ENCODE data around the gene BCL11A. TPM values are rescaled to one million over a fixed set of nuclear protein-coding genes. Genes with fewer than 3 reads are reported as not detected.

Gene BCL11A
- total RNA-seq, 2 experiments from 2014 or later: 0.45 to 0.54 TPM

DNA sequence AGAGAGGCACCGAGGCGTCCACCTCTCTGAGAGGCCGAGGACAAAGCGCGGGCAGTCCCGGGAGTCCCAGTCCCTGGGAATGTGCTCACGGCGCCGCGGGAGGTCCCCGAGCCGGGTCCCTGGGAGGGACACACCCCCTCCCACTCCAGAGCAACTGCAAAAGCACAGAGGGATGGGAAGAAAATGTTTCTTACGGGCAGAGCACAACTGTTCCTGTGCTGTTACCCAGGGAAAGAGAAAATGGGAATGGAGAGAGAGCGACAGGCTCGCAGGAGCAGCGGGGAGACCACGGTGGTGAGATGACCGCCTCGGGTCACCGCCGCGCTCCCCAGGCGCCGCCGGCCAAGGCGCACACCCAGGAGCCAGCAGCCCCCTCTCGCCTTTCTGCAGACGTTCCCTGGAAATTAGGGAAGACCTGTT, 1.2 kb upstream of the BCL11A start:
- ATAC-seq: no peak

DNA sequence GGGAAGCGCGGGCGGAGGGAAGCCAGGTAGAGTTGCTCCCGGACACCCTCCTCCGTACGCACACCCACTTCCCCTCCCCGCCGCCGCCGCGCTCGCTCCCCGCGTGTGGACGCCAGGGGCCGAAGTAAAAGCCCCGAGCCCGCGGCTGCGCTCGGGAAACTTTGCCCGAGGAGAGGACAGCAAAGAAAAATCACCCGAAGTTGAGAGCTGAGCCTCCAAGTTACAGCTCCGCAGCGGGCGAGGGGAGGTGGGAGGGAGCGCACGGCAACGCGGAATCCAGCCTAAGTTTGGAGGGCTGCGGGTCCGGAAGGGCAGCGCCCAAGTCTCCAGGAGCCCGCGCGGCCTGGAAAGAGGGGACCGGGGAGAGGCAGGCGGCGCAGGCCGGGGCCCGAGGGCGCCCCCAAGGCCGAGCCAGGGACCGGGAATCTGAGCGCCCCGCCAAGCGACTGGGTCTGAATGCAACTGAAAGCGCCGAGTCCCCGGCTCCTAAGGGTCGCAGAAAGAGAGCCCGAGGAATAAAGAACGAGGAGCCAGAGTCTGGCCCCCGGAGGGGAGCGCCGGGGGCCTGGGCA, 706 bp upstream of the BCL11A start:
- DNase-seq (peak; percentile 23), ATAC-seq (peak; percentile 3)
- peaks cover 43% of the 10 kb centered on the region for H3K4me1 Mint-ChIP-seq (ENCODE audit: low read depth)
- no peaks in the 10 kb centered on the region for H3K36me3 Mint-ChIP-seq (ENCODE audit: low read depth)
- peak overlapping the region; percentile 76 for H3K4me3 Mint-ChIP-seq
- peaks cover 55% of the 10 kb centered on the region for H3K27me3 Mint-ChIP-seq
- TF ChIP-seq, protein P1, sequence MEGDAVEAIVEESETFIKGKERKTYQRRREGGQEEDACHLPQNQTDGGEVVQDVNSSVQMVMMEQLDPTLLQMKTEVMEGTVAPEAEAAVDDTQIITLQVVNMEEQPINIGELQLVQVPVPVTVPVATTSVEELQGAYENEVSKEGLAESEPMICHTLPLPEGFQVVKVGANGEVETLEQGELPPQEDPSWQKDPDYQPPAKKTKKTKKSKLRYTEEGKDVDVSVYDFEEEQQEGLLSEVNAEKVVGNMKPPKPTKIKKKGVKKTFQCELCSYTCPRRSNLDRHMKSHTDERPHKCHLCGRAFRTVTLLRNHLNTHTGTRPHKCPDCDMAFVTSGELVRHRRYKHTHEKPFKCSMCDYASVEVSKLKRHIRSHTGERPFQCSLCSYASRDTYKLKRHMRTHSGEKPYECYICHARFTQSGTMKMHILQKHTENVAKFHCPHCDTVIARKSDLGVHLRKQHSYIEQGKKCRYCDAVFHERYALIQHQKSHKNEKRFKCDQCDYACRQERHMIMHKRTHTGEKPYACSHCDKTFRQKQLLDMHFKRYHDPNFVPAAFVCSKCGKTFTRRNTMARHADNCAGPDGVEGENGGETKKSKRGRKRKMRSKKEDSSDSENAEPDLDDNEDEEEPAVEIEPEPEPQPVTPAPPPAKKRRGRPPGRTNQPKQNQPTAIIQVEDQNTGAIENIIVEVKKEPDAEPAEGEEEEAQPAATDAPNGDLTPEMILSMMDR (IDR thresholded peaks at IDR 0.05): no peak
- ChIA-PET POLR2A (no interaction called here), CTCF (interaction anchor here (1.2 kb wide), 1 partner anchor 28 kb away, joined by 5 read pairs; no protein-coding TSS in a partner anchor)
- H3K27ac Mint-ChIP-seq: no peak overlapping the region
- no peaks in the 10 kb centered on the region for H3K9me3 Mint-ChIP-seq
- intact Hi-C loops (cut with micrococcal nuclease): loop anchor here (10.0 kb wide), 2 partner anchors 669 to 1249 kb away; no protein-coding TSS in a partner anchor

More for the DNA sequence above, 1.2 kb upstream of the BCL11A start:
- H3K27ac Mint-ChIP-seq: no peak overlapping the region
- H3K4me3 Mint-ChIP-seq: peak overlapping the region; percentile 76
- CTCF ChIA-PET: interaction anchor here (1.2 to 9.3 kb wide), 2 partner anchors 27 kb away, joined by 5 to 104 read pairs; no protein-coding TSS in a partner anchor
- peaks cover 42% of the 10 kb centered on the region for H3K4me1 Mint-ChIP-seq (ENCODE audit: low read depth)
- H3K9me3 Mint-ChIP-seq: no peaks in the 10 kb centered on the region
- no peaks in the 10 kb centered on the region for H3K36me3 Mint-ChIP-seq (ENCODE audit: low read depth)
- peaks cover 55% of the 10 kb centered on the region for H3K27me3 Mint-ChIP-seq
- intact Hi-C loops (cut with micrococcal nuclease): loop anchor here (10.0 kb wide), 2 partner anchors 670 to 1250 kb away; no protein-coding TSS in a partner anchor
- DNase-seq: no peak
- TF ChIP-seq, protein P1 (IDR thresholded peaks at IDR 0.05): no peak
- POLR2A ChIA-PET: interaction anchor here (0.5 kb wide), 1 partner anchor 561 kb away, joined by 3 read pairs; no protein-coding TSS in a partner anchor

DNA sequence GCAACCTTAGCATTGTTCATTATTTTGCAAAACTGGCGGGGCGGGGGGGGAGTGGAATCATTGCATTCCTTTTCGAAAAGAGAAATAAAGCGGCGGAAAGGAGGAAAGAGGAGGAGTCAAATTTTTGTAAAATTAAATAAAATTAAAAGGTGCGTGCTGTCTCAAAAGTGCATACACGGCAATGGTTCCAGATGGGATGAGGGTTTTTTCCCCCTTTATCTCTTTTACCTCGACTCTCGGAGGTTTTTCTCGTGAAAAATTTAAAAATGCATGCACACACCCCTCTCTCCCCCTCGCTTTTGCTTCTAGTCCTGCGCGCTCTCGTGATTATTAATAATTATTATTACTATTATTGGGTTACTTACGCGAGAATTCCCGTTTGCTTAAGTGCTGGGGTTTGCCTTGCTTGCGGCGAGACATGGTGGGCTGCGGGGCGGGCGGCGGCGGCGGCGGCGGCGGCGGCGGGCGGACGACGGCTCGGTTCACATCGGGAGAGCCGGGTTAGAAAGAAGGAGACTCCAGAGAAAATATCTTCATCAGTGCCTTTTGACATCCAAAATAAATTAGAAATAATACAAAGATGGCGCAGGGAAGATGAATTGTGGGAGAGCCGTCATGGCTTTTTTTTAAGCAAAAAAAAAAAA, 481 bp downstream of the BCL11A start:
- CTCF ChIA-PET: interaction anchor here (1.1 to 1.4 kb wide), 2 partner anchors 29 to 33 kb away, joined by 4 to 5 read pairs; no protein-coding TSS in a partner anchor
- Mint-ChIP-seq H3K4me3 (peak overlapping the region; percentile 76), H3K27ac (no peak overlapping the region), H3K9me3 (no peaks in the 10 kb centered on the region), H3K36me3 (ENCODE audit: low read depth) (no peaks in the 10 kb centered on the region), H3K27me3 (peaks cover 59% of the 10 kb centered on the region), H3K4me1 (ENCODE audit: low read depth) (peaks cover 44% of the 10 kb centered on the region)
- DNase-seq (no peak), ATAC-seq (no peak)
- intact Hi-C loops (cut with micrococcal nuclease): loop anchor here (10.0 kb wide), 2 partner anchors 668 to 1248 kb away; no protein-coding TSS in a partner anchor
- TF ChIP-seq, protein P1 (IDR thresholded peaks at IDR 0.05): no peak
- POLR2A ChIA-PET: no interaction called here

DNA sequence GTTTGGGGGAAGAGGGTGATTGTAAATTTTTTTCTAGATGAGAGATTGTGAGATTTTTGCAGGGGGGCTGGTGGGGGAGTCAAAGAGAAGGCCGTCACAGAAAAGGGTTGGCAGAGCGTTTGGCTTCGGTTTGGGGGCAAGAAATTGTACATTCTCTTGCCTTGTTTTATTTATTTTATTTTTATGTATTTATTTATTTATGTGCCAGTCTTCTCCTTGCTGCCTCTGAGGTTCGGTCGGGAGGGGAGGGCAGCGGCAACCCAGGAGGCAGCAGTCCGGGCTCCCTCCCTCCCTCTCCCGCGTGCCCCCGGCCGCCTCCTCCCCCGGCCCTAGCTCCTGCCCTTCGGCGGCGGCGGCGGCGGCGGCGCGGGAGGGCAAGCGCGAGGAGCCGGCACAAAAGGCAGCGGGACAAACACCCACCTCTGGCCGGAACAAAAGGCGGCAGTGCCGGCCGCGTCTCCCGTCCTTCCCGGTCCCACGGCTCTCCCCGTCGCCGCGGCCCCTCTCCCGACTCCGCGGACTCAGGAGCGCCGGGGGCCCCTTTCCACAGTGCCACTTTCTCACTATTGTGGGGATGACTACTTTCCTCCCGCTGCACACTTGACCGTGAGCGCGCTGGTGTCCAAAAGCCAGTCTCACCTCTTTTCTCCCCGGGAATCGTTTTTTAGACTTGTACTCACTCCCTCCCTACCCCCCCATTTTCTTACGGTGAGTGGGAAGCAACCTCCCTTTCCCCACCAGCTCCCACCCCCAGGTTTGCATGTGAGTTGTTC, 1.2 kb downstream of the BCL11A start:
- TF ChIP-seq, protein P1 (IDR thresholded peaks at IDR 0.05): no peak
- H3K27me3 Mint-ChIP-seq: peaks cover 60% of the 10 kb centered on the region
- no peaks in the 10 kb centered on the region for H3K9me3 Mint-ChIP-seq
- no peak overlapping the region for H3K27ac Mint-ChIP-seq
- DNase-seq (peak; percentile 5), ATAC-seq (no peak)
- POLR2A ChIA-PET: no interaction called here
- CTCF ChIA-PET: interaction anchor here (1.1 to 1.4 kb wide), 2 partner anchors 29 to 34 kb away, joined by 4 to 5 read pairs; no protein-coding TSS in a partner anchor
- intact Hi-C loops (cut with micrococcal nuclease): loop anchor here (10.0 kb wide), 2 partner anchors 667 to 1247 kb away; no protein-coding TSS in a partner anchor
- no peaks in the 10 kb centered on the region for H3K36me3 Mint-ChIP-seq (ENCODE audit: low read depth)
- H3K4me3 Mint-ChIP-seq: peak overlapping the region; percentile 76
- peaks cover 38% of the 10 kb centered on the region for H3K4me1 Mint-ChIP-seq (ENCODE audit: low read depth)
